Common myeloid progenitor, CD34-positive (primary cell): ENCODE measurements around the gene KDM2A.
A peak's percentile ranks its signal among the peaks of the same experiment; 100 is the strongest.

Source experiments
- CTCF ChIA-PET: fragments of 350-600 bp; sonication (Branson Sonifier 250); formaldehyde crosslinking; loops from one replicate; lab custom pipeline; 2021; ENCODE audit warnings: antibody characterized with exemption; lab: Charles Lee
- POLR2A ChIA-PET: fragments of 350-600 bp; sonication (Branson Sonifier 250); formaldehyde crosslinking; loops from one replicate; lab custom pipeline; 2021; ENCODE audit warnings: antibody characterized with exemption; lab: Charles Lee
- DNase-seq, 3 donors: peaks; one replicate each; pipeline versions ENCODE4 v3.0.0 to v3.0.0-alpha.2; 2013
- H3K27ac ChIP-seq, 2 experiments: 1 replicate in 1 of 2; 2 replicates in 1 of 2; pipeline ENCODE4 v1.7.0; 2013; ENCODE audit warnings: inconsistent platforms in 2 of 2, low read length in 2 of 2, mild to moderate bottlenecking in 2 of 2, low read depth in 1 of 2, moderate library complexity in 1 of 2; ENCODE audit not compliant: severe bottlenecking in 2 of 2, insufficient read depth in 1 of 2, poor library complexity in 1 of 2
- H3K27me3 ChIP-seq, 5 experiments: replicated peaks in 2 of 5; 1 replicate in 3 of 5; 2 replicates in 2 of 5; pipeline versions ENCODE4 v1.6.1 to v1.7.0; 2013; ENCODE audit warnings: low read length in 4 of 5, mild to moderate bottlenecking in 2 of 5, moderate library complexity in 2 of 5, inconsistent platforms in 1 of 5; ENCODE audit not compliant: insufficient read depth in 5 of 5, control insufficient read depth in 4 of 5
- H3K36me3 ChIP-seq, 4 experiments: 1 replicate in 2 of 4; 2 replicates in 2 of 4; pipeline versions ENCODE4 v1.6.1 to v1.7.0; 2013; ENCODE audit warnings: low read length in 3 of 4, control low read depth in 1 of 4, mild to moderate bottlenecking in 1 of 4; ENCODE audit not compliant: control insufficient read depth in 4 of 4, insufficient read depth in 4 of 4
- H3K4me1 ChIP-seq, 4 experiments: 1 replicate in 3 of 4; 2 replicates in 1 of 4; pipeline versions ENCODE4 v1.6.1 to v1.7.1; 2013; ENCODE audit warnings: low read length in 3 of 4, mild to moderate bottlenecking in 3 of 4, control low read depth in 1 of 4, inconsistent platforms in 1 of 4, moderate library complexity in 1 of 4; ENCODE audit not compliant: control insufficient read depth in 4 of 4, insufficient read depth in 4 of 4; ENCODE audit errors: control extremely low read depth in 1 of 4
- H3K4me3 ChIP-seq, 7 experiments: 1 replicate in 4 of 7; 2 replicates in 3 of 7; pipeline versions ENCODE4 v1.5.1 to v1.7.0; 2013; ENCODE audit warnings: mild to moderate bottlenecking in 7 of 7, low read length in 6 of 7, moderate library complexity in 6 of 7, inconsistent platforms in 2 of 7, low read depth in 2 of 7, control low read depth in 1 of 7; ENCODE audit not compliant: insufficient read depth in 4 of 7, control insufficient read depth in 1 of 7; ENCODE audit errors: extremely low read depth in 1 of 7
- H3K9me3 ChIP-seq, 5 experiments: 1 replicate in 4 of 5; 2 replicates in 1 of 5; pipeline versions ENCODE4 v1.6.1 to v1.7.1; 2013; ENCODE audit warnings: low read length in 4 of 5, mild to moderate bottlenecking in 2 of 5, inconsistent platforms in 1 of 5, low read depth in 1 of 5, moderate library complexity in 1 of 5; ENCODE audit not compliant: control insufficient read depth in 4 of 5, insufficient read depth in 2 of 5; ENCODE audit errors: control extremely low read depth in 1 of 5
- WGBS: methylation state at CpG from one replicate; pipeline ENCODE4 v1.1.5; 2013; ENCODE audit not compliant: insufficient coverage; 5-methylcytosine and 5-hydroxymethylcytosine counted together

The KDM2A gene

DNA sequence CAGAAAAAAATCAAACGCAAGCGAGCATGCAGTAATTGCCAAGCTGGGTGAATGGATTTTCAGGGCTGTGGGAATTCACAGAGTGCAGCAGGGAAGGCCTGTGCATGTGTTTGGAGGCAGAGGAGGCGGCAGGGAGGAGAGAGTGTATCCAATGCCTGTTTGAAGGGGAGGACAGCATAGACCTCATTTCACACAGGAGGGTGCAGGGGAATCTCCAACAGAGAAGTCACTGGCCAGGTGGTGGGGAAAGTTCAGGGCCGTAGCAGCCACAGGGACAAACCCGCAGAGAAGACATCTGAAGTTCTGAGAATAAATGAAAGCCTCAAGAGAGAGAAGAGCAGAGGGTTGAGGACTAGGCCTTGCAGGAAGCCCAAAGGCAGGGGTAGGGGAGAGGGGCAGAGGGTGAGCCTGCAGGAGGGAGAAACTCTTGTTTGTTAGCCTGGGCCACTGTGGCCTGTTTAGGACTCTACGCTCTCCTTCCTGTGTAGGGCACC lies 19.2 kb upstream of the KDM2A start:
- peaks cover 0 to 21% (median 7%) of the 10 kb centered on the region in 4 experiments for H3K4me1 ChIP-seq
- DNase-seq = no peak
- no peaks in the 10 kb centered on the region for H3K27me3 ChIP-seq
- H3K36me3 ChIP-seq = no peaks in the 10 kb centered on the region
- ChIA-PET CTCF (interaction anchor here (1.2 kb wide), 1 partner anchor 17 kb away, joined by 4 read pairs; no protein-coding TSS in a partner anchor), POLR2A (interaction anchor here (0.6 kb wide), 1 partner anchor 97 kb away, joined by 4 read pairs; no protein-coding TSS in a partner anchor)
- H3K9me3 ChIP-seq = no peaks in the 10 kb centered on the region
- no peak overlapping the region for H3K27ac ChIP-seq
- no peak overlapping the region for H3K4me3 ChIP-seq
- 95% methylated on average over 4 of the region's 6 CpGs for WGBS

DNA sequence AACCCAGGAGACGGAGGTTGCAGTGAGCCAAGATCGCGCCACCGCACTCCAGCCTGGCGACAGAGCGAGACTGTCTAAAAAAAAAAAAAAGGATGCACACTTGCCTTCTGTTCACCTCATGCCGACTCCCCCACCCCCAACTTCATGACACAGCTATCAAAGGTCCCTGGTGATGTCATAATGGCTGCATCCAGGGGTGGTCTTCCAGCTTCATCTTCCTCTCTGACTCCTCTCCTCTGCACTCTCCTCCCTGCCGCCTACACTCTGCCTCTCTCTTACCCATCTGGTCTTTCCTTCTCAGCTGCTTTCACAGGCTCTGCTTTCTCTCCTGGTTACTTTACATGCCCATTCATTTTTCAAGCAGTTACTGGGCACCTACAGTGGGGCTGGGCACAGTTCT lies 16.4 kb upstream of the KDM2A start:
- Histone ChIP-seq H3K27me3 (no peaks in the 10 kb centered on the region), H3K36me3 (no peaks in the 10 kb centered on the region), H3K27ac (no peak overlapping the region), H3K4me1 (peaks cover 0 to 26% (median 7%) of the 10 kb centered on the region in 4 experiments), H3K4me3 (no peak overlapping the region), H3K9me3 (no peaks in the 10 kb centered on the region)
- POLR2A ChIA-PET = no interaction called here
- 96% methylated on average over 3 of the region's 8 CpGs for WGBS
- no peak for DNase-seq
- CTCF ChIA-PET = interaction anchor here (0.9 kb wide), 1 partner anchor 27 kb away, joined by 3 read pairs; no protein-coding TSS in a partner anchor

DNA sequence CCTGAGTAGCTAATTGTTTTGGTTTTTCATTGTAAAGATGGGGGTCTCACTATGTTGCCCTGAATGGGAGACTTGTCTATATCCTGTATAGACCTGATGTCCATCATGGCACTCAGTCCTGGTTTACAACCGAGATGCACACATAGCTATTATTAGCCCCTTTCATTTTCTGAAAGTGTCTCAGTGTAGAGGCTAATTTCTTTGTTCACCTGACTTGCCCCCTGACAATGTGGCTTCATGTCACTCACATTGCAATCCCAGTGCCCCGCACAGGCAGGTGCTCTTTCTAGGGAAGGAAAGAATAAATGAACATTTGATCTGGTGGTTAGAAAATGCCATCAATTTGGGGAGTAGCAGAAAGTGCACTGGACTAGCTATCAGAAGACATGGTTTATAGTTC lies 13.1 kb upstream of the KDM2A start:
- WGBS = 94% methylated on average over 2 of the region's 2 CpGs
- Histone ChIP-seq H3K27ac (no peak overlapping the region), H3K9me3 (no peaks in the 10 kb centered on the region), H3K27me3 (no peaks in the 10 kb centered on the region), H3K36me3 (no peaks in the 10 kb centered on the region), H3K4me3 (no peak overlapping the region), H3K4me1 (peaks cover 0 to 11% (median 2%) of the 10 kb centered on the region in 4 experiments)
- CTCF ChIA-PET = interaction anchor here (0.7 to 1.9 kb wide), 4 partner anchors 10 to 30 kb away, joined by 3 to 5 read pairs (median 3); no protein-coding TSS in a partner anchor
- POLR2A ChIA-PET = no interaction called here
- DNase-seq = no peak

DNA sequence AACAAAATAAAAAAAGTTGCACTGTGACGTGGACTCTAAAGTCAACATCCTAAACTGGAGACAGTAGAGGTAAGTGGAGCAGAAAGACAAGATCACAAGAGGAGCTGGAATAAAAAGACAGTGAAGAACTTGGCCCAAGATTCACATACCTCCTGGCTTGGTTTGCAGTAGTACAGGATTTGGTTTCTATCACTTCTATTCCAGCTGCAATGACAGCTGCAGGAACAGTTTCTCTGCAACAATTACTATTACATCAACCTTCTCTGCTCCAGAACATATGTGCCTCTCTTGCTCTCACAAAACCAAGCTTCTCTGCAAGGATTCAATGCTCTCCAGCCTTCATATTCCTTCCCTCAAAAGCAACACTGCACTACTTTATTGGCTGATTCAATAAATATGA lies 7.8 kb upstream of the KDM2A start:
- 100% methylated on average over 1 of the region's 1 CpG for WGBS
- DNase-seq = no peak
- H3K27me3 ChIP-seq = no peaks in the 10 kb centered on the region
- H3K27ac ChIP-seq = no peak overlapping the region
- ChIA-PET CTCF (no interaction called here), POLR2A (no interaction called here)
- no peaks in the 10 kb centered on the region for H3K9me3 ChIP-seq
- no peak overlapping the region for H3K4me3 ChIP-seq
- no peaks in the 10 kb centered on the region for H3K36me3 ChIP-seq
- H3K4me1 ChIP-seq = peaks cover 2 to 23% (median 10%) of the 10 kb centered on the region in 4 experiments

DNA sequence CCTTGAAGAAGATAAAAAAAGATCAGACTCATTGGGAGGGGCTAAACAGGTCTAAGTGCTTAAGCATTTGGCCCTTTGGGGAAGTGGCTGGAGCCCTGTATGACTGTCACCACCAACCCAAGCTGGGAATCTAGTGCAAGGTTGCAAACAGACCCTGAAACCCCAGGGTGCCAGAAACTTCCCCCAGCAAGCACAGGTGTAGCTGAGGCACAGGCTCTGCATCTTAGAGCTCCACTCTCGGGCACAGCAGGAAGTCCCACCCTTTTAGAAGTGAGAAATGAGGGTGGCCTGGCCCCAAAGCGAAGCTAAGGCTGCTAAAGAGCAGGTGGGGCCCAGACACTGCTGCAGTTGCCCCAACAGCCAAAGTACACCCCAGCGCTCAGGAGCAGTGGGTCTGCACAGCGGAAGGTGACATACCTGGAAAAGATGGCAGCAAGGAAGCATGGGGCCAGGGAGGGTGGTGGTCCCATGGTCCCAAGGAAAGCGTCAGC lies 5.8 kb upstream of the KDM2A start:
- POLR2A ChIA-PET = no interaction called here
- Histone ChIP-seq H3K9me3 (no peaks in the 10 kb centered on the region), H3K27me3 (no peaks in the 10 kb centered on the region), H3K27ac (no peak overlapping the region), H3K4me3 (no peak overlapping the region), H3K4me1 (peaks cover 2 to 29% (median 14%) of the 10 kb centered on the region in 4 experiments), H3K36me3 (no peaks in the 10 kb centered on the region)
- peak in 2 of 3 donors; percentile 29 to 31 for DNase-seq
- CTCF ChIA-PET = interaction anchor here (1.0 to 2.4 kb wide), 3 partner anchors 28 to 72 kb away, joined by 3 to 5 read pairs (median 4); no protein-coding TSS in a partner anchor
- WGBS = 70% methylated on average over 2 of the region's 5 CpGs

DNA sequence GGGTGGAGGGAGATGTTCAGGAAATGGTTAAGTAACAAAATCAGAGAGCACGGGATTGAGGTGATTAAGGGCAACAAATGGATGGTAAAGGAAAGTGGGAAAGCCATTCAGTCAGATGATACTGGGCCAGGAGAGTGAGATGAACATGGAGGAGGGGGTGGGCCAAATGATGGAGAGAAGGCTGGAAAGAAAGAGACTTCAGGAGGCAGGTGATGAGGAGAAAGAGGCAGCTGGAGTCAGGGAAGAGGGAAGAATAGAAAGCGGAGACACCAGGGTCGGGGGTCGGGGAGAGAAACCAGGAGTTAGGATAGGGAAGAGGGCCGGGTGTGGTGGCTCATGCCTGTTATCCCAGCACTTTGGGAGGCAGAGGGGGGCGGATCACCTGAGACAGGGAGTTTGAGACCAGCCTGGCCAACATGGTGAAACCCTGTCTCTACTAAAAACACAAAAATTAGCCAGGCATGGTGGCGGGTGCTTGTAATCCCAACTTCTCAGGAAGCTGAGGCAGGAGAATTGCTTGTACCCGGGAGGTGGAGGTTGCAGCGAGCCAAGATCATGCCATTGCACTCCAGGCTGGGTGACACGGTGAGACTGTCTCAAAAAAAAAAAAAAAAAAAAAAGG lies 4.7 kb upstream of the KDM2A start:
- CTCF ChIA-PET = interaction anchor here (1.4 to 2.4 kb wide), 2 partner anchors 29 to 71 kb away, joined by 3 to 5 read pairs; no protein-coding TSS in a partner anchor

DNA sequence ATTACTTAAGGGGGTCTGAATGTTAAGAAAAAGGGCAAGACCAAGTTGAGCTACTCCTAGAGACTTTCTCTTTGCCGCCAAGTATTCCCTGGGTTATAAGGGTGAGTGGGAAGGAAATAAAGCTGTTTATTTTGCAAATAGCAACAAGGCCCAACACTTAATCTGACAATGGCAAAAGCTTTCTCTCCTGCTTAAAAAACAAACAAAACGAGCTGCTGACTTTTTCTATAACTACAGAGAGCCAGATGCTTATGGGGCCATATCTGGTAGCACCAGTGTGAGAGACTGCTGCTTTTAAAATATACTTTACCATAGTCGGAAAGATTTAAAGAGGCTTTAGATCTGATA lies 2.3 kb upstream of the KDM2A start:
- Histone ChIP-seq H3K27me3 (no peaks in the 10 kb centered on the region), H3K9me3 (no peaks in the 10 kb centered on the region), H3K4me1 (peaks cover 10 to 35% (median 29%) of the 10 kb centered on the region in 4 experiments), H3K4me3 (no peak overlapping the region), H3K36me3 (no peaks in the 10 kb centered on the region), H3K27ac (no peak overlapping the region)
- 75% methylated on average over 1 of the region's 3 CpGs for WGBS
- ChIA-PET CTCF (interaction anchor here (0.5 to 1.7 kb wide), 6 partner anchors 9 to 535 kb away, joined by 3 to 9 read pairs (median 4); no protein-coding TSS in a partner anchor), POLR2A (no interaction called here)
- no peak for DNase-seq

More for the DNA sequence above, 4.7 kb upstream of the KDM2A start:
- Histone ChIP-seq H3K4me3 (no peak overlapping the region), H3K4me1 (peaks cover 2 to 32% (median 16%) of the 10 kb centered on the region in 4 experiments), H3K27ac (no peak overlapping the region), H3K36me3 (no peaks in the 10 kb centered on the region), H3K27me3 (no peaks in the 10 kb centered on the region), H3K9me3 (no peaks in the 10 kb centered on the region)
- WGBS = 91% methylated on average over 5 of the region's 10 CpGs
- POLR2A ChIA-PET = no interaction called here
- DNase-seq = no peak
